NOMO-1 (cell line): ENCODE results near the gene TNFAIP8L3.

Experiments
- DNase-seq, 2 experiments: peaks; one replicate each; lab custom pipeline; 2025; ENCODE audit not compliant: unreplicated experiment in 2 of 2; lab: John Stamatoyannopoulos, UW

TNFAIP8L3 gene

GRCh38 chr15:51016615-51017014, 78.1 kb downstream of the TNFAIP8L3 start:
- no peak for DNase-seq

- no peak for DNase-seq
Observed at GRCh38 chr15:51011212-51011611, 83.5 kb downstream of the TNFAIP8L3 start.

- DNase-seq, result no peak
Observed at GRCh38 chr15:51007131-51007666, 87.5 kb downstream of the TNFAIP8L3 start.
